GDM1 (cell line): ENCODE results near the gene GCHFR.
A peak's percentile ranks its signal among the peaks of the same experiment; 100 is the strongest.

Experiments
- DNase-seq: peaks from one replicate; lab custom pipeline; 2025; lab: John Stamatoyannopoulos, UW

The GCHFR gene

GRCh38 chr15:40775740-40776536, 12.1 kb downstream of the GCHFR start:
- no peak for DNase-seq

DNA sequence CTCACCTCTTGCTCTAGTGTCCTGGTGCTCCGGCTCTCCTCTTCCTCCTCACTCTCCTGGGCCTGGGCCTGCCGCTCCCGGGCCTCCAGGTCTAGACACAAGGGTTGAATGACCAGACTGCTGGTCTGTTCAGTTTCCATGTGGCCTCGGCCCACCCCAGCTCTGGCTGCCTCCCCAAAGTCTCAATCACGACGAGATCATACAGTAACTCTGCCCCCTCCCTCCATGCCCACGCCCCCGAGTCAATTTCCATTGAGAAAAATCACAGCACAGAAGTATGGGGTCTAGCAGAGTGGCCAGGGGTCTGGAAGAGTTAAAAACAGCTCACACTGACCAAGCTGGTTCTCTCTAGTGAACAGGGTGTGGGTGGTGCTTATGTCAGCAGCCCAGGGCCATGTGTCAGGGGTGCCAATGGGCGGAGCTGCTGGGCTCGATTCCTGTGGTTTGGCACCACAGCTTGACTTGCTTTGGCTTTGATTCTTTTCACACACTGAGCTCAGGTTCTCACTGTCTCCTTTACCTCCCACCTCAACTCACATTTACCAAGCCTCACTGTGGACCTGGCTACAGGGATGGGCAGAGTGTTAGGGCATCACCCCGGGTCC, 12.8 kb downstream of the GCHFR start:
- DNase-seq, result no peak

GRCh38 chr15:40782609-40783227, 18.9 kb downstream of the GCHFR start:
- peak; percentile 52 for DNase-seq

DNA sequence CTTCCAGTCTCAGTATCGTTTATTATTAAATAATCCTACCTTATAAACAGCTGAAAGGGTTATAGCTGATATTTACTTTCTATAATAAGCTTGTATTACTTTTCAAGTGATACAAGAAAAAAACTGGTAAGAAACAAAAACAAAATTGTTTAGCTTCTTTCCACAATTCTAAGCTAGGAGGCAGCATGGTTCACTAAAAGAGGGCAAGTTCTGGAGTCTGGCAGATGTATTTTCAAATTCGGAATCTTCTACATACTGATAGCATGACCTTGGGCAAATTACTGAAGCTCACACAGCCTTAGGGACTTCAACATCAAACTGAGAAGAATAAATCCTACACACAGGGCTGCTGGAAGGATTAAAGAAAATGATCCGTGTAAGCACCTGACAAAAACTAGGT, 21.3 kb downstream of the GCHFR start:
- DNase-seq, result no peak

GRCh38 chr15:40785814-40786213, 21.9 kb downstream of the GCHFR start:
- DNase-seq, result no peak

- DNase-seq, result no peak
Observed at GRCh38 chr15:40787344-40787841, 23.5 kb downstream of the GCHFR start.

DNA sequence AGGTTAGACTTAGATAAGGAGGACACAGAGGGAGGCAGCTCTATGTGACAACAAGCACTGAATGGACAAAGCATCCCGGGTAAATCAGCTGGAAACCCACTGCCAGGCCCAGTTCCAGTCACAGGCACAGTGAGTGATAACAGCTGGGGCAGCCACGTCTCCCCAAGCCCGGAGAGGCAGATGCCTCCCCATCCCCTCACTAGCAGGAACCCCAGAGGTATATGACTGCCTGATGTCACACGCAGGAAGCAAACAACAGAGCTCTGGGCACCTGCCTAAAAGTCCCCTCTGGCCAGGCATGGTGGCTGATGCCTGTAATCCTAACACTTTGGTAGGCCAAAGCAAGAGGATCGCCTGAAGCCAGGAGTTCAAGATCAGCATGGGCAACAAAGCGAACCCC, 24.1 kb downstream of the GCHFR start:
- DNase-seq, result no peak

- DNase-seq, result no peak
Observed at GRCh38 chr15:40789119-40789518, 25.3 kb downstream of the GCHFR start.

- no peak for DNase-seq
Observed at GRCh38 chr15:40789999-40790398, 26.1 kb downstream of the GCHFR start.

GRCh38 chr15:40790718-40791117, 26.9 kb downstream of the GCHFR start:
- DNase-seq, result no peak

- no peak for DNase-seq
Observed at GRCh38 chr15:40792394-40792793, 28.5 kb downstream of the GCHFR start.

DNA sequence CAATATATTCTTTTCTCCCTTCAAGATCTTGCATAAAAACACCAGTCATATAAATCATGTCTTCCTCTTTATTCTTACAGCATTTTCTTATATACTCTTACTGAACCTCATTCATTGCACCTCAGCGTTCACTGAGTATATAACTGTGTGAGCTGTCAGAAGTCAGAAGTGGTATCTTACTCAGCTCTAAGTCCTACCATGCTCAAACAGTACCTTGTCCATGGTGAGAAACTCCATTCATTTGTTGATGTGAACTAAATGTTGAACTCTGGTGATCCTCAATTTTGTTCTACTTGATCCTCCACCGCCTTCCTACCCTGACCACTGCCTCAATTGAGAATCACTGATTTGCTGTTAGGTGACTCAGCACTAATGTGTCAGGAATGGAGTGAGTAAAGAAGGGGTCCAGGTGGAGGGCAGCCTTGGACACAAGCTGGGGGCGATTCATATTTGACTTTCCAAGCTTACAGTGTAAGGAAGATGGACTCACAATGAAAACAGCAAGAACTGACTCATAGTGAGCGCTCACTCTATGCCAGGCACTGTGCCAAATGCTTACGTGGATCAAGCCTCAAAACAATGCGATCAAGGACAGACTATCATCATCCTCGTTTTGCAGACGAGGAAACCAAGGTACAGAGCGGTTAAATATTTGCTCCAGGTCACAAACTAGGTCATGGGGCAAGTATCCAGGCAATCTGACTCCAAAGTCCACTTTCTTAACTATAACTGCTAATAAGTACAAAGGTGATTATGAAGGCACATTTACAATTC, 29.5 kb downstream of the GCHFR start:
- DNase-seq, result no peak

- DNase-seq, result no peak
Observed at GRCh38 chr15:40796041-40796440, 32.2 kb downstream of the GCHFR start.

DNA sequence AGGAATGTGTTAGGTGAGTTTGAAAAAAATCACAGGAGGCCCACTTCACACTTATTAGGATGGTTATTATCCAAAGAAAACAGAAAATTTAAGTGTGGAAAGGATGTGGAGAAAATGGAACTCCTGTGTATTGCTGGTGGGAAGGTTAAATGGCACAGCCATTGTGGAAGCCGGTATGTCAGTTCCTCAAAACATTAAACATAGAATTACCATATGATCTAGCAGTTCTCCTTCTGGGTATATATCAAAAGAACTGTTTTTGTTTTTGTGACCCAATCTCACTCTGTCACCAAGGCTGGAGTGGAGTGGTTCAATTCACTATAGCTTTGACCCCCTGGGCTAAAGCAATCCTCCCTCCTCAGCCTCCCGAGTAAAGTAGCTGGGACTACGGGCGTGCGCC, 32.6 kb downstream of the GCHFR start:
- DNase-seq, result no peak

GRCh38 chr15:40799523-40799922, 35.7 kb downstream of the GCHFR start:
- DNase-seq, result no peak

- no peak for DNase-seq
Observed at GRCh38 chr15:40803076-40803475, 39.2 kb downstream of the GCHFR start.

DNA sequence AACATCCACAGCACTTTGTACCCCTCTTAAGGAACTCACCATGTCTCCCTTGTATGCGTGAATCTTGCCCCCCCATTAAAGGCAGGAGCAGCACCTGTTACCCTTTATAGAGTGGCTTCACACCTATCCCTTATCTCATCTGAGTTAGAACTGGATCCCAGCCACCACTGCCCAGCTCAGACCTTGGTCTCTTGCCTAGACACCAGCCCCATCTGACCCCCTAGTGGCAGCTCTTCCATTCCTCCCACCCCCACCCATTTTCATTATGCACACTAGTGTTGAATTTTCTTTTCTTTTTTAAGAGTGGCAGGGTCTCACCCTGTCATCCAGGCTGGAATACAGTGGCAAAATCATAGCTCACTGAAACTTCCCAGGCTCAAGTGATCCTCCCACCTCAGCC, 39.8 kb downstream of the GCHFR start:
- DNase-seq, result no peak

- no peak for DNase-seq
Observed at GRCh38 chr15:40806672-40807027, 42.8 kb downstream of the GCHFR start.

- DNase-seq, result peak; percentile 96
Observed at GRCh38 chr15:40807028-40807887, 43.4 kb downstream of the GCHFR start, which contains the start of the genes DNAJC17 and ZFYVE19. Gene DNAJC17, minus strand, starts transcription at chr15:40807473. Its CDS starts 27 bp downstream, at chr15:40807446. Gene ZFYVE19, plus strand, starts transcription at chr15:40807089. Its CDS starts 501 bp downstream, at chr15:40807590.

- DNase-seq, result no peak
Observed at GRCh38 chr15:40807888-40808461, 44.1 kb downstream of the GCHFR start.
